Measurements from ENCODE around the gene CHRDL2.
A peak's percentile ranks its signal among the peaks of the same experiment; 100 is the strongest.

- TF ChIP-seq CSRNP3 (CRISPR knock-in tag; IDR thresholded peaks at IDR 0.05): no peak
- TF ChIP-seq RARB (CRISPR knock-in tag; IDR thresholded peaks at IDR 0.05): no peak
- TF ChIP-seq ZFP30 (CRISPR knock-in tag; IDR thresholded peaks at IDR 0.05): no peak
- TF ChIP-seq TSHZ2 (CRISPR knock-in tag; IDR thresholded peaks at IDR 0.05): 0 out of 2 replicates have a peak, but pooled peaks have one; percentile 11
- TF ChIP-seq PATZ1 (CRISPR knock-in tag; IDR thresholded peaks at IDR 0.05; ENCODE audit: borderline replicate concordance): no peak
- TF ChIP-seq TCF4 (CRISPR knock-in tag; IDR thresholded peaks at IDR 0.05; ENCODE audit: borderline replicate concordance): no peak
Measured at GRCh38 chr11:74749127-74749964, 18.1 kb upstream of the CHRDL2 start.

Data from SK-N-SH treated with all-trans-retinoic acid at 6 μM for 48 hours (cell line).